GM19468 (cell line): ENCODE results near the gene HSBP1L1.

ENCODE experiments used
- ATAC-seq: cut with Tn5 transposase; IDR thresholded peaks from one replicate; pipeline ENCODE4 v1.9.1; 2021; ENCODE audit warnings: mild to moderate bottlenecking, moderate library complexity, moderate number of reproducible peaks; ENCODE audit not compliant: unreplicated experiment; ENCODE audit errors: extremely low read depth

HSBP1L1 gene

GRCh38 chr18:79927607-79928562, 36.6 kb upstream of the HSBP1L1 start:
- no peak for ATAC-seq

- ATAC-seq, result no peak
Measured at GRCh38 chr18:79928563-79928960, 35.9 kb upstream of the HSBP1L1 start.

- ATAC-seq, result no peak
Measured at GRCh38 chr18:79930020-79930642, 34.3 kb upstream of the HSBP1L1 start.

- no peak for ATAC-seq
Measured at GRCh38 chr18:79931475-79931874, 33.0 kb upstream of the HSBP1L1 start.

GRCh38 chr18:79932907-79933306, 31.5 kb upstream of the HSBP1L1 start:
- ATAC-seq, result no peak

- no peak for ATAC-seq
Measured at GRCh38 chr18:79933765-79934164, 30.7 kb upstream of the HSBP1L1 start.

- no peak for ATAC-seq
Measured at GRCh38 chr18:79934311-79935097, 29.9 kb upstream of the HSBP1L1 start.

GRCh38 chr18:79935098-79935480, 29.4 kb upstream of the HSBP1L1 start:
- no peak for ATAC-seq

GRCh38 chr18:79935499-79935898, 28.9 kb upstream of the HSBP1L1 start:
- no peak for ATAC-seq

- ATAC-seq, result no peak
Measured at GRCh38 chr18:79935925-79936324, 28.5 kb upstream of the HSBP1L1 start.

GRCh38 chr18:79936641-79937040, 27.8 kb upstream of the HSBP1L1 start:
- ATAC-seq, result no peak

- no peak for ATAC-seq
Measured at GRCh38 chr18:79937103-79937860, 27.2 kb upstream of the HSBP1L1 start.

- ATAC-seq, result no peak
Measured at GRCh38 chr18:79938196-79938595, 26.2 kb upstream of the HSBP1L1 start.

GRCh38 chr18:79939096-79939495, 25.3 kb upstream of the HSBP1L1 start:
- no peak for ATAC-seq

- ATAC-seq, result no peak
Measured at GRCh38 chr18:79940126-79940813, 24.2 kb upstream of the HSBP1L1 start.

- no peak for ATAC-seq
Measured at GRCh38 chr18:79940814-79941472, 23.5 kb upstream of the HSBP1L1 start.

- no peak for ATAC-seq
Measured at GRCh38 chr18:79941473-79942119, 22.8 kb upstream of the HSBP1L1 start.

- ATAC-seq, result no peak
Measured at GRCh38 chr18:79942211-79942610, 22.2 kb upstream of the HSBP1L1 start.
